Kidney epithelial cell (primary cell): Measurements from ENCODE around the gene CASTOR1. TPM values are rescaled to one million over a fixed set of nuclear protein-coding genes. Genes with fewer than 3 reads are reported as not detected.

Experiments
- DNase-seq: peaks from one replicate; pipeline ENCODE4 v3.0.0-alpha.2; 2010; ENCODE audit warnings: low read depth
- H3K27me3 ChIP-seq: 2 replicates; pipeline ENCODE4 v1.6.0; 2011; ENCODE audit warnings: low read length; ENCODE audit not compliant: control insufficient read depth, insufficient read depth
- H3K36me3 ChIP-seq: 2 replicates; pipeline ENCODE4 v1.5.1; 2011; ENCODE audit warnings: low read length; ENCODE audit not compliant: control insufficient read depth, insufficient read depth
- H3K4me3 ChIP-seq: 2 replicates; pipeline ENCODE4 v1.5.1; 2011; ENCODE audit warnings: low read depth, mild to moderate bottlenecking, control low read depth, low read length
- CTCF ChIP-seq: IDR thresholded peaks from 2 replicates; pipeline ENCODE4 v1.5.1; 2011; ENCODE audit warnings: mild to moderate bottlenecking, moderate library complexity, low read length, control low read depth, inconsistent platforms; ENCODE audit not compliant: insufficient read depth, poor library complexity, severe bottlenecking
- total RNA-seq: library from RNA; depleted of rRNA; stranded (reverse); fragments of >200 nt; gene quantifications from 2 replicates; pipeline ENCODE4 v1.2.3, GENCODE V29; 2015

CASTOR1 gene
- total RNA-seq, 1 donor from 2014 or later: 10.5 TPM

- H3K27me3 ChIP-seq: no peaks in the 10 kb centered on the region
- no peak for DNase-seq
- no peak for TF ChIP-seq CTCF
- no peaks in the 10 kb centered on the region for H3K36me3 ChIP-seq
- H3K4me3 ChIP-seq: no peak overlapping the region
Measured at GRCh38 chr22:30308518-30309230, 19.4 kb upstream of the CASTOR1 start.

GRCh38 chr22:30308093-30308492 lies 18.8 kb upstream of the CASTOR1 start:
- DNase-seq: no peak
- H3K4me3 ChIP-seq: no peak overlapping the region
- no peak for TF ChIP-seq CTCF
- H3K27me3 ChIP-seq: no peaks in the 10 kb centered on the region
- H3K36me3 ChIP-seq: no peaks in the 10 kb centered on the region

- no peaks in the 10 kb centered on the region for H3K36me3 ChIP-seq
- no peak for TF ChIP-seq CTCF
- H3K4me3 ChIP-seq: no peak overlapping the region
- no peaks in the 10 kb centered on the region for H3K27me3 ChIP-seq
- DNase-seq: no peak
Measured at GRCh38 chr22:30307041-30307574, 17.8 kb upstream of the CASTOR1 start.

- H3K36me3 ChIP-seq: no peaks in the 10 kb centered on the region
Measured at GRCh38 chr22:30306627-30307011, 17.3 kb upstream of the CASTOR1 start.

GRCh38 chr22:30305906-30306626 lies 16.8 kb upstream of the CASTOR1 start:
- DNase-seq: no peak
- H3K36me3 ChIP-seq: no peaks in the 10 kb centered on the region
- no peak for TF ChIP-seq CTCF
- no peaks in the 10 kb centered on the region for H3K27me3 ChIP-seq
- no peak overlapping the region for H3K4me3 ChIP-seq

More at GRCh38 chr22:30306627-30307011, 17.3 kb upstream of the CASTOR1 start:
- no peak for TF ChIP-seq CTCF
- H3K4me3 ChIP-seq: no peak overlapping the region
- no peak for DNase-seq
- no peaks in the 10 kb centered on the region for H3K27me3 ChIP-seq

- Histone ChIP-seq H3K27me3 (no peaks in the 10 kb centered on the region), H3K4me3 (no peak overlapping the region), H3K36me3 (no peaks in the 10 kb centered on the region)
- DNase-seq: no peak
- no peak for TF ChIP-seq CTCF
Measured at GRCh38 chr22:30305519-30305905, 16.2 kb upstream of the CASTOR1 start.
